ENCODE data around the gene PRDM11.

Gene PRDM11

GRCh38 chr11:45234306-45235006, 88.0 kb downstream of the PRDM11 start:
- Histone ChIP-seq H3K36me3 (ENCODE audit: control insufficient read depth, insufficient read depth, low read length) (no peaks in the 10 kb centered on the region), H3K4me2 (ENCODE audit: low read length) (no peak overlapping the region), H2AFZ (no peak overlapping the region), H3K79me2 (no peaks in the 10 kb centered on the region), H3K27me3 (ENCODE audit: control insufficient read depth, insufficient read depth, low read length) (no peaks in the 10 kb centered on the region), H3K4me3 (ENCODE audit: low read depth, low read length) (no peak overlapping the region), H3K9ac (no peak overlapping the region), H3K9me3 (ENCODE audit: control insufficient read depth, low read length) (no peaks in the 10 kb centered on the region), H3K27ac (no peak overlapping the region), H3K4me1 (no peaks in the 10 kb centered on the region)
- TF ChIP-seq, protein P1, sequence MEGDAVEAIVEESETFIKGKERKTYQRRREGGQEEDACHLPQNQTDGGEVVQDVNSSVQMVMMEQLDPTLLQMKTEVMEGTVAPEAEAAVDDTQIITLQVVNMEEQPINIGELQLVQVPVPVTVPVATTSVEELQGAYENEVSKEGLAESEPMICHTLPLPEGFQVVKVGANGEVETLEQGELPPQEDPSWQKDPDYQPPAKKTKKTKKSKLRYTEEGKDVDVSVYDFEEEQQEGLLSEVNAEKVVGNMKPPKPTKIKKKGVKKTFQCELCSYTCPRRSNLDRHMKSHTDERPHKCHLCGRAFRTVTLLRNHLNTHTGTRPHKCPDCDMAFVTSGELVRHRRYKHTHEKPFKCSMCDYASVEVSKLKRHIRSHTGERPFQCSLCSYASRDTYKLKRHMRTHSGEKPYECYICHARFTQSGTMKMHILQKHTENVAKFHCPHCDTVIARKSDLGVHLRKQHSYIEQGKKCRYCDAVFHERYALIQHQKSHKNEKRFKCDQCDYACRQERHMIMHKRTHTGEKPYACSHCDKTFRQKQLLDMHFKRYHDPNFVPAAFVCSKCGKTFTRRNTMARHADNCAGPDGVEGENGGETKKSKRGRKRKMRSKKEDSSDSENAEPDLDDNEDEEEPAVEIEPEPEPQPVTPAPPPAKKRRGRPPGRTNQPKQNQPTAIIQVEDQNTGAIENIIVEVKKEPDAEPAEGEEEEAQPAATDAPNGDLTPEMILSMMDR (IDR thresholded peaks at IDR 0.05): no peak

- no peak overlapping the region for H3K27ac ChIP-seq
- TF ChIP-seq, protein P1 (IDR thresholded peaks at IDR 0.05): no peak
- no peak overlapping the region for H3K4me2 ChIP-seq (ENCODE audit: low read length)
- no peaks in the 10 kb centered on the region for H3K4me1 ChIP-seq
- H3K4me3 ChIP-seq (ENCODE audit: low read depth, low read length): no peak overlapping the region
- no peaks in the 10 kb centered on the region for H3K36me3 ChIP-seq (ENCODE audit: control insufficient read depth, insufficient read depth, low read length)
- H3K27me3 ChIP-seq (ENCODE audit: control insufficient read depth, insufficient read depth, low read length): no peaks in the 10 kb centered on the region
- H3K9ac ChIP-seq: no peak overlapping the region
- H3K9me3 ChIP-seq (ENCODE audit: control insufficient read depth, low read length): no peaks in the 10 kb centered on the region
- no peaks in the 10 kb centered on the region for H3K79me2 ChIP-seq
- no peak overlapping the region for H2AFZ ChIP-seq
These were observed 91.4 kb downstream of the PRDM11 start for GRCh38 chr11:45237711-45238315.

GRCh38 chr11:45238724-45239123, 92.3 kb downstream of the PRDM11 start:
- Histone ChIP-seq H3K79me2 (no peaks in the 10 kb centered on the region), H3K4me1 (no peaks in the 10 kb centered on the region), H3K36me3 (ENCODE audit: control insufficient read depth, insufficient read depth, low read length) (no peaks in the 10 kb centered on the region), H2AFZ (no peak overlapping the region), H3K27me3 (ENCODE audit: control insufficient read depth, insufficient read depth, low read length) (no peaks in the 10 kb centered on the region), H3K4me3 (ENCODE audit: low read depth, low read length) (no peak overlapping the region), H3K4me2 (ENCODE audit: low read length) (no peak overlapping the region), H3K27ac (no peak overlapping the region), H3K9ac (no peak overlapping the region), H3K9me3 (ENCODE audit: control insufficient read depth, low read length) (no peaks in the 10 kb centered on the region)
- TF ChIP-seq, protein P1 (IDR thresholded peaks at IDR 0.05): no peak

- Histone ChIP-seq H3K4me2 (ENCODE audit: low read length) (no peak overlapping the region), H3K27ac (no peak overlapping the region), H3K4me1 (no peaks in the 10 kb centered on the region), H3K79me2 (no peaks in the 10 kb centered on the region), H3K9me3 (ENCODE audit: control insufficient read depth, low read length) (no peaks in the 10 kb centered on the region), H3K9ac (no peak overlapping the region), H3K36me3 (ENCODE audit: control insufficient read depth, insufficient read depth, low read length) (no peaks in the 10 kb centered on the region), H2AFZ (no peak overlapping the region), H3K27me3 (ENCODE audit: control insufficient read depth, insufficient read depth, low read length) (no peaks in the 10 kb centered on the region), H3K4me3 (ENCODE audit: low read depth, low read length) (no peak overlapping the region)
- TF ChIP-seq, protein P1 (IDR thresholded peaks at IDR 0.05): no peak
These were observed 93.3 kb downstream of the PRDM11 start for GRCh38 chr11:45239733-45240132.

DNA sequence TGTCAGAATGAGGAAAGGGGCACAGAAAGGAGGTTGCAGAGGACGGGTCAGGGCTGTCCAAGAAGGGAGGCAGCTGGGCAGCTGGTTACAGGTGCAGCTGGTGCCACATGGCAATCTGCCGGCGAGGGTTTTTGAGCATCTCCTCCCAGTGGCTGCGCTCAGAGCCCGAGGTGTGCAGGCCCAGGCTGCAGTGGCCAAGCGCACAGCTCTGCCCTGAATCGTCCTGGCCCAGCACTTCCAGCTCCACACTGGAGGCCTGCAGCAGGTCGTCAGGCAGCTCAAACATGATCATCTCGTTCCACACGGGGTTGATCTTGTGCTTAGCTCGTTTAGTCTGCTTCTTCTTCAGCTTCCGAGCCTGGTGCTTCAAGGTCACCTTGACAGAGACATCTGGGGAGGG, 97.5 kb downstream of the PRDM11 start:
- no peaks in the 10 kb centered on the region for H3K36me3 ChIP-seq (ENCODE audit: control insufficient read depth, insufficient read depth, low read length)
- no peak overlapping the region for H2AFZ ChIP-seq
- TF ChIP-seq, protein P1 (IDR thresholded peaks at IDR 0.05): no peak
- no peaks in the 10 kb centered on the region for H3K9me3 ChIP-seq (ENCODE audit: control insufficient read depth, low read length)
- no peak overlapping the region for H3K4me2 ChIP-seq (ENCODE audit: low read length)
- no peaks in the 10 kb centered on the region for H3K4me1 ChIP-seq
- H3K4me3 ChIP-seq (ENCODE audit: low read depth, low read length): no peak overlapping the region
- H3K27me3 ChIP-seq (ENCODE audit: control insufficient read depth, insufficient read depth, low read length): no peaks in the 10 kb centered on the region
- no peak overlapping the region for H3K9ac ChIP-seq
- H3K79me2 ChIP-seq: no peaks in the 10 kb centered on the region
- H3K27ac ChIP-seq: no peak overlapping the region

Data from parathyroid adenoma (tissue), 2 donors.